ENCODE results near the gene SLC22A2. TPM values are rescaled to one million over a fixed set of nuclear protein-coding genes. Genes with fewer than 3 reads are reported as not detected.

Gene SLC22A2
- total and polyA plus RNA-seq, 5 experiments from 2014 or later: not detected

Other genes starting within 250 kb of the SLC22A2 start
- gene SLC22A1, start 137.0 kb downstream of the SLC22A2 start, total RNA-seq: 1 to 10 TPM; 1.5 to 2.3 TPM
- gene SLC22A1, start 137.0 kb downstream of the SLC22A2 start, polyA plus RNA-seq: under 1 TPM in 1 of 3 donors, not detected in 2; 0.18 TPM
- not detected for gene SLC22A3, start 89.6 kb upstream of the SLC22A2 start, total RNA-seq
- not detected for gene SLC22A3, start 89.6 kb upstream of the SLC22A2 start, polyA plus RNA-seq

Data from naive thymus-derived CD8-positive, alpha-beta T cell (primary cell).